ENCODE results near the gene AGBL2. TPM values are rescaled to one million over a fixed set of nuclear protein-coding genes. Genes with fewer than 3 reads are reported as not detected.
"Not testable (repeated sequence)": the region's sequence is repeated elsewhere in the genome, so short reads cannot be mapped to it uniquely, and the experiment has no call there.

AGBL2 gene
- total RNA-seq, 1 donor from 2014 or later, result 1.4 TPM

DNA sequence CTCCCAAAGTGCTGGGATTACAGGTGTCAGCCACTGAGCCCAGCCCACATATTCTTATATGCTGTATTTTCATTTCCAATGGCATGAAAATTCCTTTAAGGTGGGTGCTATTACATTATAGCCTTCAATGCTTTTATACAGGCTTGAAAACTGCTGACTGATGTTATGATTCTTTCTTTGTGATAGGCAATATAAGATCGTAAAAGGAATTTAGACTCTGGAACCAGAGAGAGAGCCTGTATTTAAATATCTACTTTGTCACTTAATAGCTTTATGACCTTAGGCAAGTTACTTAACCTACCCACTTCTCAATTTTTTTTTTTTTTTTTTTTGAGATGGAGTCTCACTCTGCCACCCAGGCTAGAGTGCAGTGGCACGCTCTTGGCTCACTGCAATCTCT lies 26.2 kb downstream of the AGBL2 start:
- Histone ChIP-seq H3K27ac (ENCODE audit: low read depth, low read length) (no peak overlapping the region), H3K4me1 (ENCODE audit: insufficient read depth, low read length) (no peaks in the 10 kb centered on the region), H3K36me3 (ENCODE audit: insufficient read depth, low read length) (no peaks in the 10 kb centered on the region), H3K4me2 (ENCODE audit: low read length) (no peak overlapping the region), H3K79me2 (ENCODE audit: insufficient read depth, low read length) (no peaks in the 10 kb centered on the region), H3K27me3 (ENCODE audit: insufficient read depth, low read length) (peaks cover 2% of the 10 kb centered on the region), H3K9ac (ENCODE audit: low read length) (no peak overlapping the region), H4K20me1 (ENCODE audit: insufficient read depth, low read length) (no peaks in the 10 kb centered on the region), H3K4me3 (ENCODE audit: insufficient read depth, low read depth, low read length) (no peak overlapping the region), H2AFZ (ENCODE audit: low read depth, low read length) (no peak overlapping the region), H3K9me3 (ENCODE audit: insufficient read depth, low read depth, low read length) (no peaks in the 10 kb centered on the region)
- Mint-ChIP-seq H3K4me3 (ENCODE audit: unreplicated experiment) (no peak overlapping the region), H3K9me3 (ENCODE audit: unreplicated experiment) (no peaks in the 10 kb centered on the region), H3K27me3 (ENCODE audit: low read depth, unreplicated experiment) (peaks cover 4% of the 10 kb centered on the region), H3K36me3 (ENCODE audit: low read depth, unreplicated experiment) (no peaks in the 10 kb centered on the region), H3K27ac (ENCODE audit: unreplicated experiment) (no peak overlapping the region), H3K4me1 (ENCODE audit: low read depth, unreplicated experiment) (no peaks in the 10 kb centered on the region)
- TF ChIP-seq, protein P1, sequence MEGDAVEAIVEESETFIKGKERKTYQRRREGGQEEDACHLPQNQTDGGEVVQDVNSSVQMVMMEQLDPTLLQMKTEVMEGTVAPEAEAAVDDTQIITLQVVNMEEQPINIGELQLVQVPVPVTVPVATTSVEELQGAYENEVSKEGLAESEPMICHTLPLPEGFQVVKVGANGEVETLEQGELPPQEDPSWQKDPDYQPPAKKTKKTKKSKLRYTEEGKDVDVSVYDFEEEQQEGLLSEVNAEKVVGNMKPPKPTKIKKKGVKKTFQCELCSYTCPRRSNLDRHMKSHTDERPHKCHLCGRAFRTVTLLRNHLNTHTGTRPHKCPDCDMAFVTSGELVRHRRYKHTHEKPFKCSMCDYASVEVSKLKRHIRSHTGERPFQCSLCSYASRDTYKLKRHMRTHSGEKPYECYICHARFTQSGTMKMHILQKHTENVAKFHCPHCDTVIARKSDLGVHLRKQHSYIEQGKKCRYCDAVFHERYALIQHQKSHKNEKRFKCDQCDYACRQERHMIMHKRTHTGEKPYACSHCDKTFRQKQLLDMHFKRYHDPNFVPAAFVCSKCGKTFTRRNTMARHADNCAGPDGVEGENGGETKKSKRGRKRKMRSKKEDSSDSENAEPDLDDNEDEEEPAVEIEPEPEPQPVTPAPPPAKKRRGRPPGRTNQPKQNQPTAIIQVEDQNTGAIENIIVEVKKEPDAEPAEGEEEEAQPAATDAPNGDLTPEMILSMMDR (IDR thresholded peaks at IDR 0.05; ENCODE audit: insufficient read depth, low read depth, low read length), result no peak
- no peak for TF ChIP-seq EZH2 (IDR thresholded peaks at IDR 0.05; ENCODE audit: insufficient read depth, low read length)
- DNase-seq (ENCODE audit: low read depth) (no peak), FAIRE-seq (no peak)

DNA sequence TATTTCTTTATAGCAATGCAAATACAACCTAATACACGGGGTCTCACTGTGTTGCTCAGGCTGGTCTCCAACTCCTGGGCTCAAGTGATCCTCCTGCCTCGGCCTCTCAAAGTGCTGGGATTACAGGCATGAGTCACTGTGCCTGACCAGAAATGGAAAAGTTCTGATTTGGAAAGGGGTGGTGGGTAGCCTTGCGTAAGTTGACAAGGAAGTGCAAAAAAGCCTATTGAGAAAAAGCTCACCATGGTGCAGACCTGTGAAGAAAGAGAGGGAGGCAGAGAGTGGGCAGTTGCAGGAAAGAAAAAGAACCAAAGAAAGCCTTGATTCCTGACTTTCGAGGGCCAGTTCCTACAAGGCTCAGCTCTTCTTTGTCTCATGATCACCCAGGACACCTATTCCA lies 27.1 kb downstream of the AGBL2 start:
- H3K4me3 Mint-ChIP-seq (ENCODE audit: unreplicated experiment), result no peak overlapping the region
- DNase-seq (ENCODE audit: low read depth) (no peak), FAIRE-seq (no peak)
- Histone ChIP-seq H3K36me3 (ENCODE audit: insufficient read depth, low read length) (no peaks in the 10 kb centered on the region), H4K20me1 (ENCODE audit: insufficient read depth, low read length) (no peaks in the 10 kb centered on the region), H3K4me1 (ENCODE audit: insufficient read depth, low read length) (no peaks in the 10 kb centered on the region), H3K27ac (ENCODE audit: low read depth, low read length) (no peak overlapping the region), H3K9ac (ENCODE audit: low read length) (no peak overlapping the region), H3K4me3 (ENCODE audit: insufficient read depth, low read depth, low read length) (no peak overlapping the region), H3K79me2 (ENCODE audit: insufficient read depth, low read length) (no peaks in the 10 kb centered on the region), H3K27me3 (ENCODE audit: insufficient read depth, low read length) (peaks cover 2% of the 10 kb centered on the region), H3K4me2 (ENCODE audit: low read length) (no peak overlapping the region), H2AFZ (ENCODE audit: low read depth, low read length) (no peak overlapping the region), H3K9me3 (ENCODE audit: insufficient read depth, low read depth, low read length) (no peaks in the 10 kb centered on the region)
- H3K27me3 Mint-ChIP-seq (ENCODE audit: low read depth, unreplicated experiment), result peaks cover 4% of the 10 kb centered on the region
- H3K27ac Mint-ChIP-seq (ENCODE audit: unreplicated experiment), result no peak overlapping the region
- no peaks in the 10 kb centered on the region for H3K4me1 Mint-ChIP-seq (ENCODE audit: low read depth, unreplicated experiment)
- H3K36me3 Mint-ChIP-seq (ENCODE audit: low read depth, unreplicated experiment), result no peaks in the 10 kb centered on the region
- no peaks in the 10 kb centered on the region for H3K9me3 Mint-ChIP-seq (ENCODE audit: unreplicated experiment)
- TF ChIP-seq EZH2 (IDR thresholded peaks at IDR 0.05; ENCODE audit: insufficient read depth, low read length), result no peak

DNA sequence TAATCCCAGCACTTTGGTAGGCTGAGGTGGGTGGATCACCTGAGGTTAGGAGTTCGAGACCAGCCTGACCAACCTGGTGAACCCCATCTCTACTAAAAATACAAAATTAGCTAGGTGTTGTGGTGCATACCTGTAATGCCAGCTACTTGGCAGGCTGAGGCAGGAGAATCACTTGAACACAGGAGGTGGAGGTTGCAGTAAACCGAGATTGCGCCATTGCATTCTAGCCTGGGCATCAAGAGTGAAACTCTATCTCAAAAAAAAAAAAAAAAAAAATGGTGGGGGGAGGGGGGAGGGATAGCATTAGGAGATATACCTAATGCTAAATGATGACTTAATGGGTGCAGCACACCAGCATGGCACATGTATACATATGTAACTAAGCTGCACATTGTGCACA lies 28.5 kb downstream of the AGBL2 start:
- H2AFZ ChIP-seq (ENCODE audit: low read depth, low read length); H3K4me2 ChIP-seq (ENCODE audit: low read length); FAIRE-seq; H3K36me3 Mint-ChIP-seq (ENCODE audit: low read depth, unreplicated experiment); H3K36me3 ChIP-seq (ENCODE audit: insufficient read depth, low read length); H4K20me1 ChIP-seq (ENCODE audit: insufficient read depth, low read length); H3K4me1 Mint-ChIP-seq (ENCODE audit: low read depth, unreplicated experiment); H3K9ac ChIP-seq (ENCODE audit: low read length); H3K4me1 ChIP-seq (ENCODE audit: insufficient read depth, low read length); H3K27me3 ChIP-seq (ENCODE audit: insufficient read depth, low read length); H3K9me3 ChIP-seq (ENCODE audit: insufficient read depth, low read depth, low read length); DNase-seq (ENCODE audit: low read depth); H3K4me3 ChIP-seq (ENCODE audit: insufficient read depth, low read depth, low read length); H3K27ac Mint-ChIP-seq (ENCODE audit: unreplicated experiment); H3K9me3 Mint-ChIP-seq (ENCODE audit: unreplicated experiment); H3K27ac ChIP-seq (ENCODE audit: low read depth, low read length); H3K4me3 Mint-ChIP-seq (ENCODE audit: unreplicated experiment); H3K79me2 ChIP-seq (ENCODE audit: insufficient read depth, low read length); H3K27me3 Mint-ChIP-seq (ENCODE audit: low read depth, unreplicated experiment): not testable (repeated sequence)

DNA sequence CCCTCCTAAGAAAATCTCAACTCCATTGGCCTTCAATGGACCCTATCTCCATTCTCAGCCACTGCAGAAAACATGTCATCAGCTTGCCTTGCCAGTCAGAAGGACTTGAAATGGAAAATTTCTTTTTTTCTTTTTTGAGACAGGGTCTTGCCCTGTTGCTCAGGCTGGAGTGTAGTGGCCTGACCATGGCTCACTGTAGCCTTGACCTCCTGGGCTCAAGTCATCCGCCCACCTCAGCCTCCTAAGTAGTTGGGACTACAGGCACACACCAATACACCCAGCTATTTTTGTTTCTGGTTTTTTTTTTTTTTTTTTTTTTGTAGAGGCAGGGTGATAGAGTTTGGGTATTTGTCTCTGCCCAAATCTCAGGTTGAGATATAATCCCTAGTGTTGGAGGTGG lies 29.0 kb downstream of the AGBL2 start:
- Histone ChIP-seq H3K79me2 (ENCODE audit: insufficient read depth, low read length) (no peaks in the 10 kb centered on the region), H3K27ac (ENCODE audit: low read depth, low read length) (no peak overlapping the region), H3K9me3 (ENCODE audit: insufficient read depth, low read depth, low read length) (no peaks in the 10 kb centered on the region), H4K20me1 (ENCODE audit: insufficient read depth, low read length) (no peaks in the 10 kb centered on the region), H2AFZ (ENCODE audit: low read depth, low read length) (no peak overlapping the region), H3K4me1 (ENCODE audit: insufficient read depth, low read length) (no peaks in the 10 kb centered on the region), H3K36me3 (ENCODE audit: insufficient read depth, low read length) (no peaks in the 10 kb centered on the region), H3K4me2 (ENCODE audit: low read length) (no peak overlapping the region), H3K9ac (ENCODE audit: low read length) (no peak overlapping the region), H3K27me3 (ENCODE audit: insufficient read depth, low read length) (no peaks in the 10 kb centered on the region), H3K4me3 (ENCODE audit: insufficient read depth, low read depth, low read length) (no peak overlapping the region)
- Mint-ChIP-seq H3K36me3 (ENCODE audit: low read depth, unreplicated experiment) (no peaks in the 10 kb centered on the region), H3K9me3 (ENCODE audit: unreplicated experiment) (peaks cover 2% of the 10 kb centered on the region), H3K4me1 (ENCODE audit: low read depth, unreplicated experiment) (no peaks in the 10 kb centered on the region), H3K4me3 (ENCODE audit: unreplicated experiment) (no peak overlapping the region), H3K27me3 (ENCODE audit: low read depth, unreplicated experiment) (peaks cover 10% of the 10 kb centered on the region), H3K27ac (ENCODE audit: unreplicated experiment) (no peak overlapping the region)
- no peak for DNase-seq (ENCODE audit: low read depth)
- TF ChIP-seq, protein P1 (IDR thresholded peaks at IDR 0.05; ENCODE audit: insufficient read depth, low read depth, low read length), result no peak
- no peak for TF ChIP-seq EZH2 (IDR thresholded peaks at IDR 0.05; ENCODE audit: insufficient read depth, low read length)
- no peak for FAIRE-seq

Measured in astrocyte (in vitro differentiated cells and primary cell).